H1 (cell line): ENCODE measurements around the gene SPATA16. TPM values are rescaled to one million over a fixed set of nuclear protein-coding genes. Genes with fewer than 3 reads are reported as not detected.

Experiments
- CTCF ChIA-PET: fragments of 300-600 bp; sonication (Branson Sonifier 250); formaldehyde crosslinking; loops from one replicate; lab custom pipeline; 2021; ENCODE audit not compliant: partially characterized antibody; lab: Charles Lee
- POLR2A ChIA-PET: fragments of 300-600 bp; sonication (Branson Sonifier 250); formaldehyde crosslinking; loops from one replicate; lab custom pipeline; 2021; ENCODE audit warnings: inconsistent platforms; ENCODE audit not compliant: partially characterized antibody; lab: Charles Lee
- DNase-seq, 2 experiments: peaks; one replicate each; pipeline versions ENCODE4 v3.0.0 to v3.0.0-alpha.2; 2010 to 2022; ENCODE audit warnings: low spot score in 2 of 2, low read depth in 1 of 2, mixed read lengths in 1 of 2
- FAIRE-seq: peaks from 2 replicates; lab custom pipeline; 2011; peaks lifted over from hg19 to GRCh38; lab: Jason Lieb, UNC
- H2AFZ ChIP-seq: 2 replicates; pipeline ENCODE4 v1.8.1; 2012; ENCODE audit warnings: low read length, inconsistent platforms
- H2AK5ac ChIP-seq: 2 replicates; pipeline ENCODE4 v1.6.1; 2013; ENCODE audit warnings: low read depth, low read length
- H2BK120ac ChIP-seq: replicated peaks from 2 replicates; pipeline ENCODE3; 2013; ENCODE audit warnings: low read depth, low read length, inconsistent platforms
- H2BK12ac ChIP-seq: 2 replicates; pipeline ENCODE4 v1.6.1; 2013; ENCODE audit warnings: low read depth, low read length
- H2BK15ac ChIP-seq: 2 replicates; pipeline ENCODE4 v1.6.1; 2013; ENCODE audit warnings: low read length
- H2BK20ac ChIP-seq: 2 replicates; pipeline ENCODE4 v1.6.1; 2013; ENCODE audit warnings: low read length
- H2BK5ac ChIP-seq: 2 replicates; pipeline ENCODE4 v1.6.1; 2013; ENCODE audit warnings: low read depth, low read length
- H3K14ac ChIP-seq: 2 replicates; pipeline ENCODE4 v1.6.1; 2013; ENCODE audit warnings: inconsistent platforms; ENCODE audit not compliant: insufficient read length
- H3K18ac ChIP-seq: 2 replicates; pipeline ENCODE4 v1.6.1; 2013; ENCODE audit warnings: low read length; ENCODE audit errors: extremely low read depth
- H3K23ac ChIP-seq: 2 replicates; pipeline ENCODE4 v1.6.1; 2013; ENCODE audit warnings: inconsistent platforms; ENCODE audit not compliant: insufficient read length
- H3K23me2 ChIP-seq: 2 replicates; pipeline ENCODE4 v1.6.1; 2013; ENCODE audit warnings: low read depth, low read length
- H3K27ac ChIP-seq: 2 replicates; pipeline ENCODE4 v1.6.1; 2011; ENCODE audit warnings: low read depth, low read length, inconsistent platforms
- H3K27me3 ChIP-seq, 4 experiments: replicated peaks in 1 of 4; 1 replicate in 1 of 4; 2 replicates in 3 of 4; pipeline versions ENCODE4 v1.6.1 to v1.8.1; 2011 to 2013; ENCODE audit warnings: low read length in 3 of 4, mild to moderate bottlenecking in 3 of 4, inconsistent platforms in 2 of 4, mixed read lengths in 2 of 4, moderate library complexity in 1 of 4; ENCODE audit not compliant: control insufficient read depth in 3 of 4, insufficient read depth in 3 of 4; ENCODE audit errors: extremely low read depth in 1 of 4
- H3K36me3 ChIP-seq, 4 experiments: 2 replicates each; pipeline versions ENCODE4 v1.6.1 to v1.8.1; 2011 to 2013; ENCODE audit warnings: mild to moderate bottlenecking in 4 of 4, low read length in 3 of 4, moderate library complexity in 2 of 4, control low read depth in 1 of 4, inconsistent platforms in 1 of 4; ENCODE audit not compliant: insufficient read depth in 4 of 4, control insufficient read depth in 2 of 4
- H3K4ac ChIP-seq: replicated peaks from 2 replicates; pipeline ENCODE3; 2013; ENCODE audit warnings: low read length, low read depth, mixed read lengths, inconsistent platforms; ENCODE audit not compliant: insufficient read length
- H3K4me1 ChIP-seq, 4 experiments: replicated peaks in 1 of 4; 1 replicate in 1 of 4; 2 replicates in 3 of 4; pipeline versions ENCODE4 v1.6.1 to v1.8.1; 2011 to 2013; ENCODE audit warnings: low read length in 3 of 4, inconsistent platforms in 2 of 4, mixed read lengths in 1 of 4; ENCODE audit not compliant: insufficient read depth in 4 of 4, control insufficient read depth in 3 of 4
- H3K4me2 ChIP-seq, 2 experiments: 2 replicates each; pipeline versions ENCODE4 v1.6.1 to v1.8.1; 2011 to 2013; ENCODE audit warnings: low read depth in 2 of 2, low read length in 2 of 2, control low read depth in 1 of 2, inconsistent platforms in 1 of 2, mild to moderate bottlenecking in 1 of 2; ENCODE audit not compliant: insufficient read depth in 1 of 2
- H3K4me3 ChIP-seq, 4 experiments: fragments of 200-600, 300-600 bp in 1 of 4; sonication (generic), shearing (Covaris generic), sonication (Bioruptor Twin) in 1 of 4; 2 replicates each; pipeline versions ENCODE4 v1.5.1 to v1.8.1; 2011 to 2016; ENCODE audit warnings: low read length in 4 of 4, low read depth in 3 of 4, control low read depth in 2 of 4, inconsistent platforms in 2 of 4, mild to moderate bottlenecking in 2 of 4, mixed read lengths in 1 of 4, moderate library complexity in 1 of 4; ENCODE audit not compliant: insufficient read depth in 2 of 4; ENCODE audit errors: extremely low read depth in 1 of 4
- H3K56ac ChIP-seq: replicated peaks from 2 replicates; pipeline ENCODE3; 2013; ENCODE audit warnings: low read depth, mild to moderate bottlenecking, mixed read lengths, low read length, inconsistent platforms; ENCODE audit not compliant: insufficient read length
- H3K79me1 ChIP-seq: 2 replicates; pipeline ENCODE4 v1.6.1; 2013; ENCODE audit warnings: low read depth, low read length, control low read depth
- H3K79me2 ChIP-seq, 2 experiments: 2 replicates each; pipeline versions ENCODE4 v1.6.1 to v1.8.1; 2012 to 2013; ENCODE audit warnings: low read length in 2 of 2, mild to moderate bottlenecking in 2 of 2, inconsistent platforms in 1 of 2; ENCODE audit not compliant: insufficient read depth in 2 of 2, control insufficient read depth in 1 of 2
- H3K9ac ChIP-seq, 4 experiments: replicated peaks in 1 of 4; 1 replicate in 1 of 4; 2 replicates in 3 of 4; pipeline versions ENCODE4 v1.6.1 to v1.8.1; 2011 to 2013; ENCODE audit warnings: low read depth in 3 of 4, low read length in 3 of 4, control low read depth in 2 of 4, mild to moderate bottlenecking in 2 of 4, moderate library complexity in 2 of 4, inconsistent platforms in 1 of 4; ENCODE audit errors: extremely low read depth in 1 of 4
- H3K9me3 ChIP-seq, 2 experiments: 2 replicates each; pipeline versions ENCODE4 v1.6.1 to v1.8.1; 2012 to 2013; ENCODE audit warnings: mild to moderate bottlenecking in 2 of 2, moderate library complexity in 2 of 2, control low read depth in 1 of 2, inconsistent platforms in 1 of 2, low read depth in 1 of 2, low read length in 1 of 2, mixed read lengths in 1 of 2; ENCODE audit not compliant: insufficient read depth in 2 of 2
- H4K20me1 ChIP-seq, 2 experiments: replicated peaks in 1 of 2; 2 replicates each; pipeline versions ENCODE3 to v1.8.1; 2011 to 2013; ENCODE audit warnings: inconsistent platforms in 2 of 2, low read length in 2 of 2, mild to moderate bottlenecking in 1 of 2; ENCODE audit not compliant: insufficient read depth in 2 of 2, control insufficient read depth in 1 of 2
- H4K5ac ChIP-seq: 2 replicates; pipeline ENCODE4 v1.6.1; 2013; ENCODE audit warnings: low read length, low read depth, mixed read lengths, inconsistent platforms; ENCODE audit not compliant: insufficient read length
- H4K8ac ChIP-seq: 2 replicates; pipeline ENCODE4 v1.8.0; 2013; ENCODE audit warnings: mild to moderate bottlenecking, moderate library complexity, low read length, inconsistent platforms; ENCODE audit not compliant: insufficient read depth; ENCODE audit errors: extremely low read depth
- H4K91ac ChIP-seq: replicated peaks from 2 replicates; pipeline ENCODE3; 2013; ENCODE audit warnings: low read length, mixed read lengths, inconsistent platforms; ENCODE audit not compliant: insufficient read length
- ATF2 ChIP-seq: IDR thresholded peaks from 2 replicates; pipeline ENCODE4 v1.6.1; 2012; ENCODE audit warnings: low read length, inconsistent platforms
- BCL11A ChIP-seq, 2 experiments: IDR thresholded peaks; one replicate each; pipeline ENCODE4 v1.6.1; 2011; ENCODE audit warnings: low read depth in 2 of 2, low read length in 2 of 2, mild to moderate bottlenecking in 2 of 2
- CBX5 ChIP-seq: fragments of 300-800, 300-1000 bp; sonication (generic); IDR thresholded peaks from 2 replicates; pipeline ENCODE4 v1.7.1; 2016; ENCODE audit warnings: antibody characterized with exemption, low read length, low read depth
- EGR1 ChIP-seq: IDR thresholded peaks from 2 replicates; pipeline ENCODE4 v1.6.1; 2011; ENCODE audit warnings: low read depth, low read length, borderline replicate concordance
- KDM1A ChIP-seq: fragments of 200-600, 300-600 bp; sonication (generic); IDR thresholded peaks from 2 replicates; pipeline ENCODE4 v1.7.1; 2016; ENCODE audit warnings: mild to moderate bottlenecking, low read length, borderline replicate concordance
- KDM4A ChIP-seq: IDR thresholded peaks from one replicate; pipeline ENCODE4 v1.7.1; 2012; ENCODE audit warnings: low read depth, mild to moderate bottlenecking, moderate library complexity, low read length, inconsistent platforms; ENCODE audit not compliant: severe bottlenecking
- KDM5A ChIP-seq: fragments of 200-600 bp; IDR thresholded peaks from 2 replicates; pipeline ENCODE4 v1.7.1; 2012; ENCODE audit warnings: mild to moderate bottlenecking, low read length, inconsistent platforms, mixed read lengths
- MAFK ChIP-seq: IDR thresholded peaks from 2 replicates; pipeline ENCODE4 v1.6.1; 2012; ENCODE audit warnings: low read depth, mild to moderate bottlenecking, improper control_type of control experiment, low read length
- POLR2A ChIP-seq, 2 experiments: IDR thresholded peaks; 1 replicate in 1 of 2; 2 replicates in 1 of 2; pipeline ENCODE4 v1.6.1; 2011; ENCODE audit warnings: low read depth in 2 of 2, low read length in 2 of 2, mild to moderate bottlenecking in 2 of 2; ENCODE audit errors: control extremely low read depth in 1 of 2
- RBBP5 ChIP-seq: IDR thresholded peaks from 2 replicates; pipeline ENCODE4 v1.7.1; 2012; ENCODE audit warnings: low read depth, mild to moderate bottlenecking, inconsistent platforms, low read length, moderate library complexity, borderline replicate concordance
- RXRA ChIP-seq: IDR thresholded peaks from 2 replicates; pipeline ENCODE4 v1.6.1; 2011; ENCODE audit warnings: low read depth, mild to moderate bottlenecking, low read length, moderate library complexity; ENCODE audit not compliant: insufficient read depth
- SIN3A ChIP-seq, 2 experiments: IDR thresholded peaks in 1 of 2; conservative IDR thresholded peaks in 1 of 2; 2 replicates each; pipeline ENCODE4 v1.6.1; 2011 to 2012; ENCODE audit warnings: low read length in 2 of 2, improper control_type of control experiment in 1 of 2, low read depth in 1 of 2, mild to moderate bottlenecking in 1 of 2
- SP4 ChIP-seq: IDR thresholded peaks from 2 replicates; pipeline ENCODE4 v1.6.1; 2012; ENCODE audit warnings: low read length, inconsistent platforms
- TEAD4 ChIP-seq: IDR thresholded peaks from 2 replicates; pipeline ENCODE4 v1.6.1; 2012; ENCODE audit warnings: low read depth, low read length, inconsistent platforms, mixed read lengths
- WGBS, 2 experiments: shearing (Covaris generic) in 1 of 2; methylation state at CpG; one replicate each; pipeline versions ENCODE4 v1.1.6 to v1.1.7; 2013 to 2015; ENCODE audit warnings: low lambda C conversion rate in 2 of 2, mixed read lengths in 2 of 2, inconsistent platforms in 1 of 2, low coverage in 1 of 2, missing lambda C conversion rate in 1 of 2; ENCODE audit not compliant: insufficient replicate concordance in 2 of 2, insufficient coverage in 1 of 2, insufficient read length in 1 of 2; ENCODE audit errors: extremely low coverage in 1 of 2, missing lambda C conversion rate in 1 of 2; 5-methylcytosine and 5-hydroxymethylcytosine counted together
- polyA plus RNA-seq, 7 experiments: library from polyadenylated mRNA; depleted of rRNA in 3 of 7; stranded (reverse) in 5 of 7; unstranded in 2 of 7; fragments of >200 nt in 5 of 7; fragments of 200-250 nt in 2 of 7; gene quantifications; 1 replicate in 5 of 7; 2 replicates in 1 of 7; 4 replicates in 1 of 7; pipeline versions ENCODE4 v1.2.1 to v1.2.3, GENCODE V29; 2011 to 2013; ENCODE audit warnings: missing spikeins in 2 of 7, mixed read lengths in 2 of 7
- total RNA-seq: library from RNA; stranded (reverse); fragmentation: NEBNext Ultra II Directional; extraction: Animal tissue kit (Norgen Biotek cat#: 25700); gene quantifications from 2 replicates; pipeline ENCODE4 v1.2.1, GENCODE V29; 2021

The SPATA16 gene
- total and polyA plus RNA-seq, 2 of the 8 experiments (the other 6 are each of a cell fraction or from before 2014, with no cell fraction given) = 0.05 to 2.7 TPM

- no peaks in the 10 kb centered on the region for H3K79me2 ChIP-seq
- H4K20me1 ChIP-seq = no peaks in the 10 kb centered on the region
- H4K8ac ChIP-seq = no peak overlapping the region
- no peak overlapping the region for H2BK20ac ChIP-seq
- no peak overlapping the region for H2BK15ac ChIP-seq
- H3K27me3 ChIP-seq = no peaks in the 10 kb centered on the region
- H3K9ac ChIP-seq = no peak overlapping the region
- 79% methylated on average over 4 of the region's 4 CpGs; no CpG with 5 or more reads in 1 of the 2 experiments for WGBS, 2 experiments
- no peak overlapping the region for H3K27ac ChIP-seq
- H3K18ac ChIP-seq = no peak overlapping the region
- no peak overlapping the region for H2BK12ac ChIP-seq
- ChIA-PET CTCF (no interaction called here), POLR2A (no interaction called here)
- peaks cover 1% of the 10 kb centered on the region; the same call in 1 of the 2 replicates for H3K23me2 ChIP-seq
- DNase-seq = no peak
- H3K9me3 ChIP-seq = no peaks in the 10 kb centered on the region
- no peaks in the 10 kb centered on the region for H3K36me3 ChIP-seq
- no peak overlapping the region for H3K4ac ChIP-seq
- no peak for FAIRE-seq
- no peak overlapping the region for H4K91ac ChIP-seq
- no peak overlapping the region for H2BK5ac ChIP-seq
- H3K79me1 ChIP-seq = no peaks in the 10 kb centered on the region
- H2BK120ac ChIP-seq = no peak overlapping the region
- H3K56ac ChIP-seq = no peak overlapping the region
- H2AK5ac ChIP-seq = no peak overlapping the region
- H3K23ac ChIP-seq = no peak overlapping the region
- no peak overlapping the region for H4K5ac ChIP-seq
- peaks cover 0 to 4% (median 1%) of the 10 kb centered on the region in 4 experiments; a peak in 2 of 7 replicates for H3K4me1 ChIP-seq
- no peak overlapping the region for H2AFZ ChIP-seq
- no peak overlapping the region for H3K14ac ChIP-seq
- no peak overlapping the region for H3K4me3 ChIP-seq
- H3K4me2 ChIP-seq = no peak overlapping the region
- TF ChIP-seq SP4 = no peak
- no peak for TF ChIP-seq CBX5
- no peak for TF ChIP-seq SIN3A (conservative IDR thresholded peaks at IDR 0.05 in 1 of 2, IDR thresholded peaks at IDR 0.05 in 1 of 2; ENCODE audit: low read depth in 1 of 2, low read length in 2 of 2)
- TF ChIP-seq ATF2 = no peak
- TF ChIP-seq RBBP5 = no peak
- no peak for TF ChIP-seq RXRA
- TF ChIP-seq KDM1A = no peak
- no peak for TF ChIP-seq MAFK
- no peak for TF ChIP-seq TEAD4
- TF ChIP-seq POLR2A (IDR thresholded peaks at IDR 0.05; ENCODE audit: control extremely low read depth in 1 of 2, low read depth in 2 of 2, low read length in 2 of 2) = no peak
- TF ChIP-seq KDM5A = no peak
- TF ChIP-seq BCL11A (IDR thresholded peaks at IDR 0.05; ENCODE audit: low read depth in 2 of 2, low read length in 2 of 2) = no peak
- TF ChIP-seq EGR1 = no peak
- TF ChIP-seq KDM4A = no peak
These were observed 300.6 kb downstream of the SPATA16 start for GRCh38 chr3:172840463-172840862.
